Mucosa of gallbladder (tissue), 1 donor: ENCODE data around the gene HOXC9. TPM values are rescaled to one million over a fixed set of nuclear protein-coding genes. Genes with fewer than 3 reads are reported as not detected.

Experiments
- DNase-seq: peaks from one replicate; pipeline ENCODE4 v3.0.0-alpha.2; 2020; ENCODE audit warnings: low spot score
- total RNA-seq: library from RNA; stranded (reverse); gene quantifications from one replicate; pipeline ENCODE4 v1.2.1, GENCODE V29; 2021
- donor health status: DM: no; HTN: no; CAD: no.

The HOXC9 gene
- total RNA-seq, 1 donor from 2014 or later: not detected

DNA sequence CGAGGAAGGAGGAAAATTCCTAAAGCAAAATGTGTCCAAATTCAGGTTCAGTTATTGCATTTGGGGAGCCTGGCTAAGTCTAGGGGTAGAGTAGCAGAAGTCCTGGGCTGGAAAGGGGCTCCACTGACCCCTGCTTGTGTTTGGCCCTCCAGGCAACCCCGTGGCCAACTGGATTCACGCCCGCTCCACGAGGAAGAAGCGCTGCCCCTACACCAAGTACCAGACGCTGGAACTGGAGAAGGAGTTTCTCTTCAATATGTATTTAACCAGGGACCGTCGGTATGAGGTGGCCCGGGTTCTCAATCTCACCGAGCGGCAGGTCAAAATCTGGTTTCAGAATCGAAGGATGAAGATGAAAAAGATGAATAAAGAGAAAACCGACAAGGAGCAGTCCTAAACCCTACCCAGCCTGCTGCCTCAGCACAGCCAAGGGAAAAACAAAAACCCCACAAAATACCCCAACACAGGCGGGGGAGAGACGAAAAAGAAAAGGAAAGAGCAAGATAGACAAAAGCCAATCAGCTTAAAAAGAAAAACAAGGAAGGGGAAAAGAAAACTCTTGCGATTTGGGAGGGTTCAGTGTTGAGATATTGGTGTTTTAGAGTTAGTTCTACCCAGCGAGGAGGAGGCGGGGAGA, 2.4 kb downstream of the HOXC9 start:
- no peak for DNase-seq

DNA sequence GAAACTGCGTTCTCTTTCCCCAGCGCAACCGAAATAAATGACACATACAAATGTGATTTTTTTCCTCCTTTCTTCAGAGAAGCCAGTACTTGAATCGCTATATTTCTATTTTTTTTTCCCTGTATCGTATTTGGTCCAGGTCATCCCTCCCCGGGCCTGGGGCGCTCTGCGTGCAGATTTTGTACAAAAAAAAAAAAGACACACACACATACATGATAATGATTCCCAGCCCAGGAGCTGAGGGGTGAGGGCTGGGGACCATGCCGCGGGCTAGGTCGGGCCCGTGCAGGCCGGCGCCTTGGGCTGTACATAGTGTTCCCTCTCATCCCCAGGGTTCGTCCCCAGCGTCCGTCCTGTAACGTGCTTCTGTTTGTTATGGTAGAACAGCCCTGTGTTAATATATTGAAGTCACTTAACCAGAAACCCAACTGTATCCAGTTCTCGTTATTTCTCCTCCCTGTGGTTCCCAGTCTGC, 3.0 kb downstream of the HOXC9 start:
- DNase-seq: no peak

DNA sequence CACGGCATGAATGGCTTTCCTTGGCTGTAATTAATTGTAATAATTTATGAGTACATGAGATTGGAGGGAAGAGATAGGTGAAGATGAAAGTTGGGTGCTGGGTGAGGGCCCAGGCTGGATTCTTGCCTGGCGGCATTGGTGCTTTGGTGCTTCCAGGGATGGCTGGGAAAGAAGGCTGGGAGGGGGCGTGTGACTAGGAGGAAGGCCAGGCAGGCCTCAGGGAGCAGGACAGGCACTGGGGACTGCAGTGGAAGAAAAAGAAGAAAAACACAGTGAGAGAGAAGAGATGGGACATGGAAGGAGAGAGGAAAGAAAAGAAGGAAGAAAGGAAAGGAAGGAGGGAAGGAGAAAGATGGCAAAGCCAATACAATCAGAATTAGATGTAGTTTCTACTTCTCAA, 3.7 kb downstream of the HOXC9 start:
- no peak for DNase-seq

DNA sequence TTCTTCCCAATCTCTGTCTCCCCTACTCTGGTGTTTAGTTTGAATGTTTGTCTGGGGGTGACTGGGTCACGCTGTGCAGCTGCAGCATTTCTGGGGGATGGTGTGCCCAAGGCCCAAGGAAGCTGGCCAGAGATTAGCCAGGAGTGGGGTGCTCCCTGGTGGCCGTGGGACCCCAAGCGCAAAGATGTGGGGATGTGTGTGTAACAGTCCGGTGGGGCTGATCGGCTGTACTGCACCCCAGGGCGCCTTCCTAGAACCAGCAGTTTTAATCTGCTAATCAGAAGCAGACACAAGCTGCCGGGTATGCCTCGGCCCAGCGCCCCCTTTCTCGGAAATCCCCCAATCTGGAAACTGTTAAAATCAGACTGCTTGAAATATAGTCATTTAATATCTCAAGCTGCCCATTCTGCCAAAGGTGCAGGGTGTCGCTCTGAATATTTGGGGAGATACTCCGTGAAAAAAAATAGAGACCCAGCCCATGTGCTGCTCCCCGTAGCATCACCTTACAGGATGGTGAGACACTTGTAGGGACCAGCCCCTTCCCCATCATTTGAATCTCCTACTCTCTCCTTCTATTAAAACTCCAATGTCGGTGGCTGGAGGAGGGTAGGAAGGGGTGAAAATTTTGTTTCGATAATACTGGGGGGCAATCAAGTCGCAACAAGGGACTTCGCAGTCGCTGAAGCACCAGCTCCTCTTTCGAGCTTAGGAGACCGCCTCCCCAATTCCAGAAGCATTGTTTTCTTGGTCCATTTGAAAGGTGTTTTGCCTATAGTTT, 4.3 kb downstream of the HOXC9 start:
- DNase-seq: no peak

DNA sequence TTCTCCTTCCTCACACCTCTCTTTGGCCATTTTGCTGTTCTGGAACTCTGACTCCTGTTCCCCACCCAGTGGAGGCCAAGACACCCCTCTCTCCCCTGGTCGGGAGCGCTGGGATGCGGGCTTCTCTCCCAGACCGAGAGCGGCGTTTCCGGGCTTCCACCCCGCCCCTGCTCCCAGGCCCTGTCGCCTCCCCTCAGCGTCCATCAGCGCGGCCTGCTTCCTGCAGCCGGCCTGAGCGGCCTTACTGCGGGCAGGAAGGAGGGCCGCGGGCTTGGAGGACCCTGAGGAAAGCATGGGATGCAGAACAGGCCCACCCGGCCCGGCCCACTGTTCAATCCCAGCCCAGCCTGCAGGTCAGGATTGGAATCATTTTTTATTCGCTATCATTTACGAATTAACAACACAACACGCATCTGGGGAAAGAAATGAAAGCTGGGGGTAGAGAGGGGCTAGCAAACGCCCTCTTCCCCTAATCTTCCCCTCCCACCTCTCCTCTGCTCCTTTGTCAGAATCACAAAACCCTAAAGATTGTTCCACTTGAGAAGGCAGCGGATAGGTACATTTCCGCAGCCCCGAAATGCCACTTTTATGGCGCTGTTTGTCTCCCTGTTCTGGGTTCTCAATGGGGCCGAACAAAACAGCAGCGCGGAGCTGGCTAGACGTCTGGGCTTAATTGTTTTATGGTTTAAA, 5.0 kb downstream of the HOXC9 start:
- no peak for DNase-seq

DNA sequence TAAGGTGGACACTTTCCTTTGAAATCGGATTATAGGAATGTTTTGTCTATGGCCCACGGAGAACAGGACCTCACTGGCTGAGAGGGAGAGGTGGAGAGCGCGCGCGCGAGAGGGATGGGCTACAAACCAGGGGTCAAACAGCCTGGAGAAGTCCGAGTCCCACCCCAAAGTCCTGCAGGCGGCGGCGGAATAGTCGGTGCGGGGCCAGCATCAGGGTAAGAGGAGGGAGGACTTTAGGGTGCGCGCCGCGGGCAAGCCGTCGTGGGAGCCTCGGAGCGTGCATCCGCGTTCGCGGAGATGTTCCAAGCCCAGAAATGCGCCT, 5.5 kb downstream of the HOXC9 start:
- DNase-seq: no peak

DNA sequence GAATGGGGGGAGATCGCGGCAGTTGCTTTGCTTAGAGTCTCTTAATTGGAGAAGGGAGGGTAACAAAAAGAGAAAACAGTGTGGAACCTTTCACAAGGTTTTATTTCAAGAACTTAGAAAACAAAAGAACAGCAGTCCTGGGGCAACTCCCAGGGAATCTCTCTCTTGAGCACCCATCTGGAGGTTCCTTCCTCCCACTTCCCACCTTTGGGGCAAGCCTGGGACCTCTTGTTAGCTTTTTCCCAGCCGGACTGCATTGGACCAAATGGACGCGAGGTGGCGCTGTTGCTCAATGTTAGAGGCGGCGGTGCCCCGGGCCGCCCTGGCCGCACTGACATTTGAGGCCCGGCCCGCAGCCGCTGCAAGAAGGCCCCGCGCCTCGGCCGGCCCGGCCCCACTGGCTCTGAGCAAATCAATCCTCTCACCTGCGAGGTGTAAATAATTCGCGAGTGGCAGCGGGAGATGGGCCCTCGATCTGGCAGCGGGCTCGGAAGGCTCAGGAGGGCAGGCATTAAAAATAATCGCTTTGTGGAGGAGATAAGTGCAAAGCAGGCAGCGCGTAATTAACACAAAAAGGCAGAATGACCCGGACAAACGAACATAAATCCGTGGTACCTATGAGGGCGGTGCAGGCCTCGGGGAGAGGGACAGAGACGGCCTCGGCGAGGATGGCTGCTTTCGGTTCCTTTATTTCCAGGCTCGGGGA, 6.0 kb downstream of the HOXC9 start:
- peak; percentile 87 for DNase-seq

DNA sequence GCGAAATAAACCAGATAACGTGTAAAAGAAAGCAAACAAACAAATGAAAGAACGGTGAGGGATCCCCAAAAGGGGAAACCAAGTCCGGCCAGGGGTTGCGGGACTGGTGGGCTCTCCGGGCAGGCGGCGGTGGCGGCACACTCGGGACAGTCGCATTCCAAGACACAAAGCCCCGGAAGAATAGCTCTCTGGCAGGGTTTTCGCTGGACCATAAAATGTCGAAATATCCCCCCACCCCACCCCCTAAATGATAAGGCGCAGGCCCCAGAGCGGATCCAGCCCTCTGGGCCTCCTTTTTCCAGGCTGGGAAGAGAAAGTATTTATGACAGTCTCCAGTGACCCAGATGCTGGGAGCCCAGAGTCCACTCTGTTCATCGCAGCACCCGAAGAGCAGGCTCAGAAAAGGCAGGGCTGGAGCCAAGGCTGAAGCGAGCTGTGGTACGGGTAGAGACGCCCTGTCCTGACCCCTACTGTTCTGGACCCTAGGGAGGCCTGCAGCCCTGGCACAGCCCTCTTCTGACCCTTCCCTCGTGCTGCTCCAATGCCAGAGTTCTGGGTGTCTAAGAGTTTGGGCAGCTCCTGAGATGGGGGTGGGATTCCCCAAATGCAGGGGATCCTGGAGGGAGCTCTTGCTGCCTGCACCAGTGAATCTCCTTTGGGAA, 6.7 kb downstream of the HOXC9 start:
- DNase-seq: no peak

DNA sequence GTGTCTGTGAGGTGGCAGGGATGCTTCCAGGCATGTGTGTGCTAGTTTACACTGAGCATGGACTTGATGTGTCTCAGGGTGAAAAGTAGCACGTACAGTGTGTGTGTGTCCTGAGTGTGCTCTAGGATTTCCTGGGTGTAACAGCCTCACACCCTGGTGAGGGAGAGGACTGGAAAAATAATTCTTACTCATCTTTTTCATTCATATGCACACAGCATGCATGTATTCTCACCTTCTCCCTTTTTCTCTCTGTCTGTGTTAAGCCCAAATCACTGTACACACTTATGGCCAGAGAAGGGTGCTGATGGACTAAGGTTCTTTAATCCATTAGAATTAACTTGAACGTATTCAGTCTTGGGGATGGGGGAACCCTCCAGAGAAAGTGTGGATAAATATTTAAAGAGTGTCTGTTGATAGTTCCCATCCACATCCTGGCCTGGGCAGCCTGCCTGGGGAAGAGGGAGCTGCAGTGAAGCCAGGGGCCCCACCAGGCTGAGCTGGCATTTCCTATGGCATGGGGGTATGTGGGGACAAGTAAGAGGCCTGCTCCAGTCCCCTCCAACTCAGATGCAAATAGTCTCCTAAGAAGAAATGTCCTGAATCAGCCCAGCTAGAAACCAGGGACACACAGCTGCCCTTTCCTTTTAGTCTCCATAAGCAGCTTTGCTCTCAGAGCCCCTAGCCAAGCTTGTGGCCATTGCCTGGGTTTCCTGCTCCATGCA, 7.7 kb downstream of the HOXC9 start:
- no peak for DNase-seq

DNA sequence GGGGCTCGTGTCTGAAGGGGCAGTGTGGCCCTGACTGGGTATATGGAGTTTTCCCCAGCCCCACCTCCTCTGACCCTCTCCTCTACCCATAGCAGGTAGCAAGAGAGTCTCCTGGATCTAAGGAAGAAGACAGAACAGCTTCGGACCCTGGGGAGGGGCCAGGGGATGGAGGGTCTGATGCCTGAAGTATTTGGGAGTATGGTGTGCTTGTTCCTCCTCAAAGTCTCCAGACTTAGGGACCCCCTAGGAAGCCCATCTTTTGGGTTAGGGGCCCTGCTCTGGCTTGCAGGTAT, 8.2 kb downstream of the HOXC9 start:
- no peak for DNase-seq

DNA sequence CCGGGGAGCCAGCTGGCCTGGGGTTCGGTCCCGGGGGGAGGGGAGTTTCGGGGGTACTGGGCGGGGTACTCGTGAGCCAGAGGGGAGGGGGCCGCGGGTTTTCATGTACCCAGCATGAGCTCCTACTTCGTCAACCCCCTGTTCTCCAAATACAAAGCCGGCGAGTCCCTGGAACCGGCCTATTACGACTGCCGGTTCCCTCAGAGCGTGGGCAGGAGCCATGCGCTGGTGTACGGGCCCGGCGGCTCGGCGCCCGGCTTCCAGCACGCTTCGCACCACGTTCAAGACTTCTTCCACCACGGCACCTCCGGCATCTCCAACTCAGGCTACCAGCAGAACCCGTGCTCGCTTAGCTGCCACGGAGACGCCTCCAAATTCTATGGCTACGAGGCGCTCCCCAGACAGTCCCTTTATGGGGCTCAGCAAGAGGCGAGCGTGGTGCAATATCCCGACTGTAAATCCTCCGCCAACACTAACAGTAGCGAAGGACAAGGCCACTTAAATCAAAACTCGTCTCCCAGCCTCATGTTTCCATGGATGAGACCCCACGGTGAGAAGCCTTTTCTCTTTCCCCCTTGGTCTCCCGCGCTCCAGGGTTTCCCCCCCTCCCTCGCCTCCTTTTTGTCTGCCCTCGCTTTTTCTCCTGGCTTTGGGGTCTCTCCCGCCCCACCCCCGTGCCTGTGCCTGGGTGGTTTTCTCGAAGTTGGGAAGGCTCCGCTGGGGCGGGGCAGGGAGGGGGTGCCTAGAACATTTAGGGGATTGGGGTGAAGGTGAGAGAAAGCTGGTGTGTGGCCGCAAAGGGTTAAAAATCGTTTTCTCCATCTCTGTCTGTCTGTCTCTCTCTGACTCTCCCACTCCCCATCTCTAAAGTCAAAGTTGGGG, 9.5 kb downstream of the HOXC9 start:
- DNase-seq: no peak

DNA sequence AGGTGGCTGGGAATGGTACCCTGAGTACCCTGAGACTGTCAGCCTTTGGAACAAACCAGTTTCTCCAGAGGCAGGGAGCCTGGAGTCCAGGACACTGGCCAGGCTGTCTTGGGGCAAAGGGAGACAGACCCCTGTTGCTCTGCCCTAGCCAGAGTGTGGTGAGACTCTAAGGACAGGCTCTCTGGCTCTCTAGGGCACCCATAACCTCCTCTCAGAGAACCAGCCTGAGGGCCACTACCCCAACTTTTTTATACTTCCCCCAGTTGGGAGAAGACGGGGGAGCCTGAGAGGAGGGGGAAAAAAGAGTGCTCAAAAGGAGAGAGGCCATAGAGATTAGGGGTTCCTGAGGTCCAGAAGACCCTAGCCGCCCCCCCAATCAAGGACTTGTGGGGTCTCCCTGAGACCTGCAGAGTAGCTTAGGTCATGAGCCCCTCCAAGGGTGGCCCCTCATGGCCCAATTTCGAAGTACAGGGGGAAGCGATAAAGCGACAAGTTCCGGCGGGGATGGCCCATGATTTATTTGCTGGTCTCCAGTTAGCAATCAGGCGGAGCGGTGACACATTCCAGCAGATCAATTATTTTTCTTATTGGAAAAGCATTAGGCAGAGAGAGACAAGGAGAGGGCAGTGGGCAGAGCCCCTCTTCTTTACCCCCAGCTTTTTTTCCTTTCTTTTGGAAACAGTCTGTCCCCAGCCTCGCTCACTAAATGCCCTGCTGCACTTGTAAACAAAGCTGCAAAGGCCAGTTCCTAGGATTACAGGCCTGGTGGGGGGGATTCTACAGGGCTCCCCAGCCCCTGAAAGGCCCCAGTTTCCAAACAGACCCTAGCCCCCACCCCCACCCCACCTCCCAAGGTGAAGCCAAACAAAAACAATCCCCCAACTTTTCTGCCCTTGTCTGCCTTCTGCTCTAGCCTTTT, 10.4 kb downstream of the HOXC9 start:
- DNase-seq: no peak

DNA sequence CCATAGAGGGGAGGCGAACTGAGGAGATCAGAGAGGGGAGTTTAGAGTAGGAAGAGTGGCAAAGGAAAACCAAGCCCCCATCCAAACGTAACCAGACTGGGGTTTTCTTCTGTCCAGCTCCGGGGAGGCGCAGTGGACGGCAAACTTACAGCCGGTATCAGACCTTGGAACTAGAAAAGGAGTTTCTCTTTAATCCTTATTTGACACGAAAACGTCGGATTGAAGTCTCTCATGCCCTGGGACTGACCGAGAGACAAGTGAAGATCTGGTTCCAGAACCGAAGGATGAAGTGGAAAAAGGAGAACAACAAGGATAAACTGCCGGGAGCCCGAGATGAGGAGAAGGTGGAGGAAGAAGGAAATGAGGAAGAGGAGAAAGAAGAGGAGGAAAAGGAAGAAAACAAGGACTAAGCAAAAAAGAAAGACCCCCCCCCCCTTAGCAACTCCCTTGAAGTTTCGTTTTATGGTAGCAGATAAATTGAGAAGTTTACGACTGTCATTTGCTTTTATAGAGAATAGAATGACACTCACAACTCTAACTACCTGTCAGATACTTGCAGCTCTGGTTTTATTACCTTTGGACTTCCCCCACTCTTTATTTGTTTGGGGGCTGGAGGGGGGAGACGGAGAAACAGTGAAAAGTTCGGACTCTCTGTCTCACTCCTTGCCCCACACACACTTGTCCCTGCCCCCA, 11.2 kb downstream of the HOXC9 start:
- DNase-seq: no peak

DNA sequence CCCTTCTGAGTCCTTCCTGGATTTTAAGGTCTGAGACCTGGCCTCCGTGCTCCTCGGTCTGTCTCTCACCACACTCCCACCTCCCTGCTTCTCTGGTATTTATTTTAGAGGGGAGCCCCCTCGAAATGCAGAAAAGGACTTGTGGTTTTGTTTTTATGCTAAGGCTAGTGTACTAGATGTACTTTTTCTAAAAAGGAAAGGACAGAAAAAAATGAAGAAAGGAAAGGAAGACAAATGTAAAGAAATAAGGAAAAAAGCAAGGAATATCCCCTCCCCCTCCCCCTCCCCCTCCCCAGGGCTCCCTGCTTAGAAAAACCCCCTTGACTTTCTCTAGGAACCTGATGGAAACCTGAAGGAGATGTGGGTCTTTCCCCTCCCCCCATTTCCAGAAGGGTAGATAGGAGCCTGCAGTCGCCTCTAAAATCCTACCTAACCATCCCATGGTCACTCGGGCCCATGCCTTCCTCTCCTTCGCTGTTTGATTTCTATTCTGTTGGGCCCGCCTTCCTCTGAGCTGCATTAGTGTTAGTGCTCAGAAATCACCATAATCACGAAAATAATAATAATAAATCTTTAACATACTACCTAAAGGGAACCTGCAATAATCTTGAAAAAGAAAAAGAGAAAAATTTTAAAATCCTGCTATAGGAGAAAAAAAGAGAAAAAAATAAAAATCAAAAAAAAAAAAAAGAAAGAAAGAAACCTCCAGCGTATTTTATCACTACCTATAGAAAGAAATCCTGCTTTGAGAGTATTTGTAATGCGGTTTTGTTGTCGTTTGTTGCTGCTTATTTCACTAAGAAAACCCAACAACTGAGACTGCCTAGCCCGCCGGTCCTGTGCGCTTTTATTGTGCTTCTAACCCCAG, 11.9 kb downstream of the HOXC9 start:
- DNase-seq: no peak

DNA sequence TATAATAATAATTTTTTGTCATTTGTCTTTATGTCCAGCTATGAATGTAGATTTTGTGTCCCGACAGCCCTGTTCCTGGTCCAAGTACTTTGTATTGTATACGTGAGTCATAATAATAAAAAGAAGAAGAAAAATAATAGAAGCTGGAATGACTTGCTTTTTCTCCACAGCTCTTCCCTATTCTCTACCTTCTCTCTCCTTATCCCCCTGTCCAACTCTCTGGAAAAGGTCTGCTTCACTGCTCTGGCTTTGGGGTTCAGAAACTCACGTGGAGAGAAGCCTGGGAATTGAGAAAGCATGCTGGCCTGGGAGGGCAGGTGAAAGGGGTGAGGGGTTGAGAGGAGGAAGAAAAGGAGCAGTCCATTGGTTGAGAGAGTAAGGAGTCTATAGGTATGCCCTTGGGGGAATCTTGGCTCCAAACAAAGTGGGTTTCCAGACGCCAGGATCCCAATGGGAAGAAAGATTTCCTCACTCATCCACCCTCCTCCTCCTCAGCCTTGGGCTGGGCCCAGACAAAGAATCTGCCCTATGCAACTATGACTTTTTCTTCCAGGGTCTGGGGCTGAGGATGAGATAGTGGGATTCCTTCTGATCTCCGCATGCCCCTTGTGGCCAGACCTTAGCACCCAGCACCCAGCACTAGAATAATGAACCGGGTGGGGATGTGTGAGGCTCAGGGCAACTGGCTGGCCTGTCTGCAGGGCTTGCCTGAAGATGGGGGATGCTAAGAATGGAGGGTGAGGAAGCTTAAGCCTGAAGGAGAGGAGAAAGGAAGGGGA, 12.9 kb downstream of the HOXC9 start:
- no peak for DNase-seq

DNA sequence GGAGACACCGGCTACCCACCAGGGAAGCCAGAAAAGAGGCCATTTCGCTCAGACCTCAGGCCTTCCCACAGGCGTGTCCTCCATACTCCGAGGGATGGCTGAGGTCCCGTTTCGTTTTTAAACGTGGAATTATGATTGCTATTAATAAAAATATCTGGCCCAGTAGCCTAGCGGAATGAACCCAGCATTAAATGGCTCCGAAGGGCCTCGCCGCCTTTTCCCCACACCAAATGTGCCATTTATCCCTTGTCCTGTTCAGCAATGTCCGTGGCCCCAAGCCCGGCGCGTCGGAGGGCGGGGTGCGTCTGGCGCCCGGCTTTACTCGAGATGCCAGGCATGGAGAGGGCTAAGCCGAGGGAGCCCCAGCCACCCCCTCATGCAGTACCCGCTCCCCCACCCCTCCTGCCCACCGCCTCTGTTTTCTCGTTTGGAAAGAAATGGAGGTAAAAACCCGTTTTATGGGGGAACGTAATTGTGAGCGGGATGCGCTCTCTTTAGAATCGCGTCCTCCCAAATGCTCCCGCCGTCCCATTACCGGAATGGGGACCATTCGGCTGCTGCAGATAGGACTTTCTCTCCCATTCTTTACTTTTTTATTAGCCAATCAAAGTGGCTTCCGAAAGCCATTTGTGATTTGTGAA, 14.5 kb downstream of the HOXC9 start:
- no peak for DNase-seq
